Measurements from ENCODE around the gene KIAA0040.

Gene KIAA0040

GRCh38 chr1:175203570-175204068 is 11.0 kb upstream of the KIAA0040 start:
- no peak for DNase-seq (ENCODE audit: low read depth)
- TF ChIP-seq CTCF (conservative IDR thresholded peaks at IDR 0.05; ENCODE audit: low read depth, low read length) = no peak
- H3K4me3 ChIP-seq (ENCODE audit: low read depth, low read length) = no peak overlapping the region

GRCh38 chr1:175200678-175201521 is 8.3 kb upstream of the KIAA0040 start:
- no peak overlapping the region for H3K4me3 ChIP-seq (ENCODE audit: low read depth, low read length)
- no peak for TF ChIP-seq CTCF (conservative IDR thresholded peaks at IDR 0.05; ENCODE audit: low read depth, low read length)
- no peak for DNase-seq (ENCODE audit: low read depth)

GRCh38 chr1:175198332-175198731 is 5.8 kb upstream of the KIAA0040 start:
- TF ChIP-seq CTCF (conservative IDR thresholded peaks at IDR 0.05; ENCODE audit: low read depth, low read length) = no peak
- DNase-seq (ENCODE audit: low read depth) = no peak

GRCh38 chr1:175197531-175197930 is 5.0 kb upstream of the KIAA0040 start:
- TF ChIP-seq CTCF (conservative IDR thresholded peaks at IDR 0.05; ENCODE audit: low read depth, low read length) = no peak
- no peak for DNase-seq (ENCODE audit: low read depth)
- H3K4me3 ChIP-seq (ENCODE audit: low read depth, low read length) = no peak overlapping the region

More at GRCh38 chr1:175198332-175198731, 5.8 kb upstream of the KIAA0040 start:
- H3K4me3 ChIP-seq (ENCODE audit: low read depth, low read length) = no peak overlapping the region

GRCh38 chr1:175195798-175196197 is 3.2 kb upstream of the KIAA0040 start:
- DNase-seq (ENCODE audit: low read depth) = no peak
- no peak for TF ChIP-seq CTCF (conservative IDR thresholded peaks at IDR 0.05; ENCODE audit: low read depth, low read length)
- no peak overlapping the region for H3K4me3 ChIP-seq (ENCODE audit: low read depth, low read length)

- DNase-seq (ENCODE audit: low read depth) = no peak
- no peak for TF ChIP-seq CTCF (conservative IDR thresholded peaks at IDR 0.05; ENCODE audit: low read depth, low read length)
- H3K4me3 ChIP-seq (ENCODE audit: low read depth, low read length) = no peak overlapping the region
Measured at GRCh38 chr1:175195281-175195680, 2.7 kb upstream of the KIAA0040 start.

GRCh38 chr1:175193527-175193910 is 943 bp upstream of the KIAA0040 start:
- DNase-seq (ENCODE audit: low read depth) = no peak
- H3K4me3 ChIP-seq (ENCODE audit: low read depth, low read length) = no peak overlapping the region
- no peak for TF ChIP-seq CTCF (conservative IDR thresholded peaks at IDR 0.05; ENCODE audit: low read depth, low read length)
